HEK293 (cell line): ENCODE results near the gene AFF1.

ENCODE experiments used
- GLI4 ChIP-seq: fragments of 450-650 bp; formaldehyde crosslinking; IDR thresholded peaks from 2 replicates; pipeline ENCODE4 v1.5.1; 2016; ENCODE audit warnings: missing biosample characterization, missing genetic modification characterization
- KLF1 ChIP-seq: fragments of 450-650 bp; formaldehyde crosslinking; IDR thresholded peaks from 2 replicates; pipeline ENCODE4 v1.5.1; 2016; ENCODE audit warnings: missing biosample characterization, missing genetic modification characterization
- KLF8 ChIP-seq: fragments of 450-650 bp; formaldehyde crosslinking; IDR thresholded peaks from 2 replicates; pipeline ENCODE4 v1.5.1; 2016; ENCODE audit warnings: missing biosample characterization, missing genetic modification characterization
- TRIM28 ChIP-seq: IDR thresholded peaks from 2 replicates; pipeline ENCODE4 v1.6.1; 2011; ENCODE audit warnings: low read length, control low read depth, borderline replicate concordance
- YY1 ChIP-seq: fragments of 450-650 bp; formaldehyde crosslinking; IDR thresholded peaks from 2 replicates; pipeline ENCODE4 v1.5.1; 2018; ENCODE audit warnings: missing biosample characterization, missing genetic modification characterization
- ZBTB48 ChIP-seq: fragments of 450-650 bp; formaldehyde crosslinking; IDR thresholded peaks from 2 replicates; pipeline ENCODE4 v1.5.1; 2016; ENCODE audit warnings: missing biosample characterization, missing genetic modification characterization
- ZBTB49 ChIP-seq: fragments of 450-650 bp; formaldehyde crosslinking; IDR thresholded peaks from 2 replicates; pipeline ENCODE4 v1.5.1; 2016; ENCODE audit warnings: missing biosample characterization, missing genetic modification characterization, low read depth
- ZNF112 ChIP-seq: fragments of 450-650 bp; formaldehyde crosslinking; IDR thresholded peaks from 2 replicates; pipeline ENCODE4 v1.5.0; 2017; ENCODE audit warnings: missing biosample characterization, missing genetic modification characterization
- ZNF174 ChIP-seq: fragments of 450-650 bp; formaldehyde crosslinking; IDR thresholded peaks from 2 replicates; pipeline ENCODE4 v1.5.0; 2017; ENCODE audit warnings: missing biosample characterization, mild to moderate bottlenecking, missing genetic modification characterization
- ZNF24 ChIP-seq: fragments of 450-650 bp; formaldehyde crosslinking; IDR thresholded peaks from 2 replicates; pipeline ENCODE4 v1.5.1; 2016; ENCODE audit warnings: missing biosample characterization, missing genetic modification characterization
- ZNF350 ChIP-seq: fragments of 450-650 bp; formaldehyde crosslinking; IDR thresholded peaks from 2 replicates; pipeline ENCODE4 v1.5.0; 2017; ENCODE audit warnings: missing biosample characterization, mild to moderate bottlenecking, missing genetic modification characterization
- ZNF518A ChIP-seq: fragments of 450-650 bp; formaldehyde crosslinking; conservative IDR thresholded peaks from 2 replicates; pipeline ENCODE4 v1.5.1; 2016; ENCODE audit warnings: low read depth, missing biosample characterization, missing genetic modification characterization
- ZNF530 ChIP-seq: fragments of 450-650 bp; formaldehyde crosslinking; IDR thresholded peaks from 2 replicates; pipeline ENCODE4 v1.5.1; 2016; ENCODE audit warnings: low read depth, missing biosample characterization, missing genetic modification characterization
- ZNF548 ChIP-seq: fragments of 450-650 bp; formaldehyde crosslinking; IDR thresholded peaks from 2 replicates; pipeline ENCODE4 v1.5.1; 2016; ENCODE audit warnings: missing biosample characterization, missing genetic modification characterization
- ZNF560 ChIP-seq: fragments of 450-650 bp; formaldehyde crosslinking; IDR thresholded peaks from 2 replicates; pipeline ENCODE4 v1.5.1; 2017; ENCODE audit warnings: missing biosample characterization, missing genetic modification characterization, borderline replicate concordance
- ZNF561 ChIP-seq: fragments of 450-650 bp; IDR thresholded peaks from 2 replicates; pipeline ENCODE4 v1.5.1; 2018; ENCODE audit warnings: missing biosample characterization, missing genetic modification characterization, borderline replicate concordance
- ZNF596 ChIP-seq: fragments of 450-650 bp; IDR thresholded peaks from 2 replicates; pipeline ENCODE4 v1.5.0; 2018; ENCODE audit warnings: missing biosample characterization, mild to moderate bottlenecking, missing genetic modification characterization, moderate library complexity
- ZNF624 ChIP-seq: fragments of 450-650 bp; formaldehyde crosslinking; IDR thresholded peaks from 2 replicates; pipeline ENCODE4 v1.5.1; 2017; ENCODE audit warnings: missing biosample characterization, missing genetic modification characterization
- ZNF626 ChIP-seq: fragments of 450-650 bp; sonication (Bioruptor Pico); formaldehyde crosslinking; IDR thresholded peaks from 2 replicates; pipeline ENCODE4 v1.5.1; 2018; ENCODE audit warnings: missing biosample characterization, missing genetic modification characterization, inconsistent platforms
- ZNF629 ChIP-seq: fragments of 450-650 bp; formaldehyde crosslinking; IDR thresholded peaks from 2 replicates; pipeline ENCODE4 v1.5.1; 2017; ENCODE audit warnings: missing biosample characterization, missing genetic modification characterization
- ZNF660 ChIP-seq: fragments of 450-650 bp; IDR thresholded peaks from 2 replicates; pipeline ENCODE4 v1.5.1; 2018; ENCODE audit warnings: missing biosample characterization, mild to moderate bottlenecking, missing genetic modification characterization
- ZNF792 ChIP-seq: fragments of 450-650 bp; formaldehyde crosslinking; IDR thresholded peaks from 2 replicates; pipeline ENCODE4 v1.5.1; 2016; ENCODE audit warnings: missing biosample characterization, missing genetic modification characterization
- ZNF843 ChIP-seq: fragments of 450-650 bp; formaldehyde crosslinking; IDR thresholded peaks from 2 replicates; pipeline ENCODE4 v1.5.1; 2016; ENCODE audit warnings: missing biosample characterization, missing genetic modification characterization
- ZSCAN18 ChIP-seq: fragments of 450-650 bp; formaldehyde crosslinking; IDR thresholded peaks from 2 replicates; pipeline ENCODE4 v1.5.1; 2016; ENCODE audit warnings: missing biosample characterization, missing genetic modification characterization
- ZSCAN30 ChIP-seq: fragments of 450-650 bp; IDR thresholded peaks from 2 replicates; pipeline ENCODE4 v1.5.1; 2018; ENCODE audit warnings: missing biosample characterization, mild to moderate bottlenecking, missing genetic modification characterization, moderate library complexity
- TF ChIP-seq, protein P1 (sequence below): fragments of 450-650 bp; formaldehyde crosslinking; IDR thresholded peaks from 2 replicates; pipeline ENCODE4 v1.5.1; 2016; ENCODE audit warnings: missing biosample characterization, missing genetic modification characterization
- TF ChIP-seq, protein P2 (sequence below): sonication (generic); formaldehyde crosslinking; IDR thresholded peaks from 2 replicates; pipeline ENCODE4 v1.8.1; 2022; ENCODE audit warnings: mild to moderate bottlenecking, moderate library complexity, missing genetic modification reagents
- TF ChIP-seq, protein P3 (sequence below): fragments of 450-650 bp; formaldehyde crosslinking; IDR thresholded peaks from 2 replicates; pipeline ENCODE4 v1.5.1; 2016; ENCODE audit warnings: missing biosample characterization, missing genetic modification characterization

Gene AFF1

GRCh38 chr4:86961605-86962295 is 26.9 kb downstream of the AFF1 start (continued):
- no peak for TF ChIP-seq ZNF518A (tag by site-specific recombination)
- peak; percentile 79; the same call in 1 of the 2 replicates for TF ChIP-seq ZSCAN30 (tag by site-specific recombination)
- 0 out of 2 replicates have a peak, but pooled peaks have one; percentile 20 for TF ChIP-seq ZNF660
- TF ChIP-seq ZNF629 (tag by site-specific recombination) = peak; percentile 73
- no peak for TF ChIP-seq GLI4 (tag by site-specific recombination)
- TF ChIP-seq ZNF24 (tag by site-specific recombination) = peak; percentile 45
- TF ChIP-seq ZNF624 (tag by site-specific recombination) = no peak
- TF ChIP-seq, protein P1, sequence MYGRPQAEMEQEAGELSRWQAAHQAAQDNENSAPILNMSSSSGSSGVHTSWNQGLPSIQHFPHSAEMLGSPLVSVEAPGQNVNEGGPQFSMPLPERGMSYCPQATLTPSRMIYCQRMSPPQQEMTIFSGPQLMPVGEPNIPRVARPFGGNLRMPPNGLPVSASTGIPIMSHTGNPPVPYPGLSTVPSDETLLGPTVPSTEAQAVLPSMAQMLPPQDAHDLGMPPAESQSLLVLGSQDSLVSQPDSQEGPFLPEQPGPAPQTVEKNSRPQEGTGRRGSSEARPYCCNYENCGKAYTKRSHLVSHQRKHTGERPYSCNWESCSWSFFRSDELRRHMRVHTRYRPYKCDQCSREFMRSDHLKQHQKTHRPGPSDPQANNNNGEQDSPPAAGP = no peak
- no peak for TF ChIP-seq ZNF626 (tag by site-specific recombination)
- TF ChIP-seq ZNF596 (tag by site-specific recombination) = no peak
- peak; percentile 67; the same call in 1 of the 2 replicates for TF ChIP-seq ZNF561 (tag by site-specific recombination)
- no peak for TF ChIP-seq ZNF174 (tag by site-specific recombination)
- TF ChIP-seq KLF1 (tag by site-specific recombination) = no peak
- no peak for TF ChIP-seq ZBTB48 (tag by site-specific recombination)
- no peak for TF ChIP-seq ZNF530 (tag by site-specific recombination)
- TF ChIP-seq ZBTB49 (tag by site-specific recombination) = no peak
- peak; percentile 89 for TF ChIP-seq ZNF843 (tag by site-specific recombination)
- TF ChIP-seq, protein P2, sequence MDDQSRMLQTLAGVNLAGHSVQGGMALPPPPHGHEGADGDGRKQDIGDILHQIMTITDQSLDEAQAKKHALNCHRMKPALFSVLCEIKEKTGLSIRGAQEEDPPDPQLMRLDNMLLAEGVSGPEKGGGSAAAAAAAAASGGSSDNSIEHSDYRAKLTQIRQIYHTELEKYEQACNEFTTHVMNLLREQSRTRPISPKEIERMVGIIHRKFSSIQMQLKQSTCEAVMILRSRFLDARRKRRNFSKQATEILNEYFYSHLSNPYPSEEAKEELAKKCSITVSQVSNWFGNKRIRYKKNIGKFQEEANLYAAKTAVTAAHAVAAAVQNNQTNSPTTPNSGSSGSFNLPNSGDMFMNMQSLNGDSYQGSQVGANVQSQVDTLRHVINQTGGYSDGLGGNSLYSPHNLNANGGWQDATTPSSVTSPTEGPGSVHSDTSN (CRISPR knock-in tag) = no peak
- TF ChIP-seq ZNF792 (tag by site-specific recombination) = no peak
- TF ChIP-seq TRIM28 = no peak
- no peak for TF ChIP-seq ZNF560 (tag by site-specific recombination)
- no peak for TF ChIP-seq ZNF112 (tag by site-specific recombination)
- TF ChIP-seq ZSCAN18 (tag by site-specific recombination) = no peak
- TF ChIP-seq KLF8 = no peak
- no peak for TF ChIP-seq ZNF350
- no peak for TF ChIP-seq ZNF548 (tag by site-specific recombination)
- no peak for TF ChIP-seq YY1 (tag by site-specific recombination)
- TF ChIP-seq, protein P3, sequence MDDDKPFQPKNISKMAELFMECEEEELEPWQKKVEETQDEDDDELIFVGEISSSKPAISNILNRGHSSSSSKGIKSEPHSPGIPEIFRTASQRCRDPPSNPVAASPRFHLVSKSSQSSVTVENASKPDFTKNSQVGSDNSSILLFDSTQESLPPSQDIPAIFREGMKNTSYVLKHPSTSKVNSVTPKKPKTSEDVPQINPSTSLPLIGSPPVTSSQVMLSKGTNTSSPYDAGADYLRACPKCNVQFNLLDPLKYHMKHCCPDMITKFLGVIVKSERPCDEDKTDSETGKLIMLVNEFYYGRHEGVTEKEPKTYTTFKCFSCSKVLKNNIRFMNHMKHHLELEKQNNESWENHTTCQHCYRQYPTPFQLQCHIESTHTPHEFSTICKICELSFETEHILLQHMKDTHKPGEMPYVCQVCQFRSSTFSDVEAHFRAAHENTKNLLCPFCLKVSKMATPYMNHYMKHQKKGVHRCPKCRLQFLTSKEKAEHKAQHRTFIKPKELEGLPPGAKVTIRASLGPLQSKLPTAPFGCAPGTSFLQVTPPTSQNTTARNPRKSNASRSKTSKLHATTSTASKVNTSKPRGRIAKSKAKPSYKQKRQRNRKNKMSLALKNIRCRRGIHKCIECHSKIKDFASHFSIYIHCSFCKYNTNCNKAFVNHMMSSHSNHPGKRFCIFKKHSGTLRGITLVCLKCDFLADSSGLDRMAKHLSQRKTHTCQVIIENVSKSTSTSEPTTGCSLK (tag by site-specific recombination) = no peak
